ENCODE data around the gene GRIK5.

The GRIK5 gene

DNA sequence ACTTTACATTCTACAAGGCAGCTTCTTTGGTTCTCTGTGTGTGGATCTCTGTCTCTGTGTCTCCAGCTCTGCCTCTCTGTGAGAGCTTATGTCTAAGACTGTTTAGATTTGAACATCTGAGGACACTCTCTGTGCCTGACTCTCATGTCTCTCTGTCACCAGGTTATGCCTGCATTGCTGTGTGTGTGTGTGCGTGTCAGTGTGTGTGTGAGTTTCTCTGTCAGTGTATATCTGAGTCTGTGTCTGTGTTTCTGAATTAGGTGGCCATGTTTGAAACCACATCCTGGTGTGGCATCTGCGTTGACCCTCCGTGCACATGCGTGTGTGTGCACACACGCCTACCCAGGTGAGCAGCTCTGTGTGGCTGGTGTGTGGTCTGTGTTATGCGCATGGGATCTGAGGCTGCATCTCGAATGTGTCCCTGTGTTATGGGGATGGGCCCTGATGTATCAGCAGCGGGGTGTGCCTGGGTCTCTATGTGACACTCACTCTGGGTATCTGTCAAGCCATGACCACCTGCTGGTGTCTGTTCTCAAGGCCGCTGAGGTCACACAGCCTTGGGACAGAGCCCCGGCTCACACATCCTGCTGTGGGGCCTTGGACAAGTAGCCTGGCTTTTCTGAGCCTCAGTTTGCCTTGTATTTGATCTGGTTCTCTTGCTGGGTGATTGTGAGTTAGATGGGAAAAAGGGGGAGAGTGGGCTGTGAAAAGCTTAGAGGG, 82.7 kb downstream of the GRIK5 start:
- Histone ChIP-seq H2AFZ (ENCODE audit: low read length) (no peak overlapping the region), H4K20me1 (ENCODE audit: insufficient read depth, low read length) (no peaks in the 10 kb centered on the region), H3K4me1 (ENCODE audit: insufficient read depth, low read length, severe bottlenecking) (no peaks in the 10 kb centered on the region), H3K27ac (ENCODE audit: low read depth, low read length, poor library complexity, severe bottlenecking) (no peak overlapping the region), H3K9ac (ENCODE audit: low read length) (no peak overlapping the region), H3K9me3 (ENCODE audit: low read length) (no peaks in the 10 kb centered on the region), H3F3A (ENCODE audit: insufficient read depth, low read length) (no peaks in the 10 kb centered on the region), H3K36me3 (ENCODE audit: insufficient read depth, low read length) (peaks cover 33% of the 10 kb centered on the region), H3K79me2 (ENCODE audit: insufficient read depth, low read length) (no peaks in the 10 kb centered on the region), H3K4me3 (ENCODE audit: low read depth, low read length, poor library complexity, severe bottlenecking) (no peak overlapping the region), H3K9me2 (ENCODE audit: low read depth, low read length) (no peaks in the 10 kb centered on the region), H3K27me3 (ENCODE audit: insufficient read depth, low read length) (no peaks in the 10 kb centered on the region), H3K4me2 (ENCODE audit: low read length) (no peak overlapping the region)
- no peak for TF ChIP-seq EZH2 (IDR thresholded peaks at IDR 0.05; ENCODE audit: borderline replicate concordance, low read length)
- TF ChIP-seq, protein P1, sequence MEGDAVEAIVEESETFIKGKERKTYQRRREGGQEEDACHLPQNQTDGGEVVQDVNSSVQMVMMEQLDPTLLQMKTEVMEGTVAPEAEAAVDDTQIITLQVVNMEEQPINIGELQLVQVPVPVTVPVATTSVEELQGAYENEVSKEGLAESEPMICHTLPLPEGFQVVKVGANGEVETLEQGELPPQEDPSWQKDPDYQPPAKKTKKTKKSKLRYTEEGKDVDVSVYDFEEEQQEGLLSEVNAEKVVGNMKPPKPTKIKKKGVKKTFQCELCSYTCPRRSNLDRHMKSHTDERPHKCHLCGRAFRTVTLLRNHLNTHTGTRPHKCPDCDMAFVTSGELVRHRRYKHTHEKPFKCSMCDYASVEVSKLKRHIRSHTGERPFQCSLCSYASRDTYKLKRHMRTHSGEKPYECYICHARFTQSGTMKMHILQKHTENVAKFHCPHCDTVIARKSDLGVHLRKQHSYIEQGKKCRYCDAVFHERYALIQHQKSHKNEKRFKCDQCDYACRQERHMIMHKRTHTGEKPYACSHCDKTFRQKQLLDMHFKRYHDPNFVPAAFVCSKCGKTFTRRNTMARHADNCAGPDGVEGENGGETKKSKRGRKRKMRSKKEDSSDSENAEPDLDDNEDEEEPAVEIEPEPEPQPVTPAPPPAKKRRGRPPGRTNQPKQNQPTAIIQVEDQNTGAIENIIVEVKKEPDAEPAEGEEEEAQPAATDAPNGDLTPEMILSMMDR (IDR thresholded peaks at IDR 0.05; ENCODE audit: low read length): no peak

DNA sequence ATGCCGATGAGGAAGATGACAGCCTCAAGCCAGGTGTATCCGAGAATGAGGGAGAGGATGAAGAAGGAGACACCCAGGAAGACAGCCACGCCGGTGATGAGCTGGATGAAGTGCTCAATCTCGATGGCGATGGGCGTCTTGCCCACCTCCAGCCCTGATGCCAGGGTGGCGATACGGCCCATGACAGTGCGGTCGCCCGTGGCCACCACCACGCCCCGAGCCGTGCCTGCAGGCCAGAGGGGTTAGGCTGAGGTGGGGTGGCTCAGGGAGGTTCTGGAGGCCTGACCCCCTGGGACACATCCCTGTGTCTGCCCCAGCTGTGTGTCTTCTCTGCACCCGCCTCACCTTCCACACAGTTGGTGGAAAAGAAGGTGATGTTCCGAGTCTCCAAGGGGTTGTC, 85.0 kb downstream of the GRIK5 start:
- Histone ChIP-seq H3K4me3 (ENCODE audit: low read depth, low read length, poor library complexity, severe bottlenecking) (no peak overlapping the region), H4K20me1 (ENCODE audit: insufficient read depth, low read length) (no peaks in the 10 kb centered on the region), H3K36me3 (ENCODE audit: insufficient read depth, low read length) (peaks cover 51% of the 10 kb centered on the region), H3K9me3 (ENCODE audit: low read length) (no peaks in the 10 kb centered on the region), H3K4me1 (ENCODE audit: insufficient read depth, low read length, severe bottlenecking) (no peaks in the 10 kb centered on the region), H3K9me2 (ENCODE audit: low read depth, low read length) (no peaks in the 10 kb centered on the region), H3K27me3 (ENCODE audit: insufficient read depth, low read length) (no peaks in the 10 kb centered on the region), H3K9ac (ENCODE audit: low read length) (no peak overlapping the region), H2AFZ (ENCODE audit: low read length) (no peak overlapping the region), H3K4me2 (ENCODE audit: low read length) (no peak overlapping the region), H3F3A (ENCODE audit: insufficient read depth, low read length) (no peaks in the 10 kb centered on the region), H3K79me2 (ENCODE audit: insufficient read depth, low read length) (no peaks in the 10 kb centered on the region), H3K27ac (ENCODE audit: low read depth, low read length, poor library complexity, severe bottlenecking) (no peak overlapping the region)
- TF ChIP-seq, protein P1 (IDR thresholded peaks at IDR 0.05; ENCODE audit: low read length): no peak
- TF ChIP-seq EZH2 (IDR thresholded peaks at IDR 0.05; ENCODE audit: borderline replicate concordance, low read length): no peak

DNA sequence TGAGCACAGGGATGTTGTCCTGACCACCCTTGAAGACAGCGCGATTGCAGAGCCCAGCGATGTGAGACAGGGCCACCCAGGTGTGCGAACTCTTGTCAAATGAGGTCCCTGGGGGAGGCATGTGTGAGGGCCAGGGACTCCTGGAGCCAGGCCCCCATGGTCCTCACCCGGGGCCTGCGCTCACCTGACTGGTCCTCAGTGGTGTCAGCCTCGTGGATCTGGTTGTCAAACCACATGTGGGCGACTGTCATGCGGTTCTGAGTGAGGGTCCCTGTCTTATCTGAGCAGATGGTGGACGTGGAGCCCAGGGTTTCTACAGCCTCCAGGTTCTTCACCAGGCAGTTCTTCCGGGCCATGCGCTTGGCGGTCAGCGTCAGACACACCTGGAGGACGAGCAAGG, 88.3 kb downstream of the GRIK5 start:
- no peak overlapping the region for H3K9ac ChIP-seq (ENCODE audit: low read length)
- H3F3A ChIP-seq (ENCODE audit: insufficient read depth, low read length): no peaks in the 10 kb centered on the region
- no peaks in the 10 kb centered on the region for H3K79me2 ChIP-seq (ENCODE audit: insufficient read depth, low read length)
- H2AFZ ChIP-seq (ENCODE audit: low read length): no peak overlapping the region
- TF ChIP-seq, protein P1 (IDR thresholded peaks at IDR 0.05; ENCODE audit: low read length): no peak
- TF ChIP-seq EZH2 (IDR thresholded peaks at IDR 0.05; ENCODE audit: borderline replicate concordance, low read length): no peak
- H3K27ac ChIP-seq (ENCODE audit: low read depth, low read length, poor library complexity, severe bottlenecking): no peak overlapping the region
- H3K4me3 ChIP-seq (ENCODE audit: low read depth, low read length, poor library complexity, severe bottlenecking): no peak overlapping the region
- no peaks in the 10 kb centered on the region for H3K9me3 ChIP-seq (ENCODE audit: low read length)
- no peaks in the 10 kb centered on the region for H3K4me1 ChIP-seq (ENCODE audit: insufficient read depth, low read length, severe bottlenecking)
- H3K9me2 ChIP-seq (ENCODE audit: low read depth, low read length): no peaks in the 10 kb centered on the region
- no peaks in the 10 kb centered on the region for H4K20me1 ChIP-seq (ENCODE audit: insufficient read depth, low read length)
- H3K36me3 ChIP-seq (ENCODE audit: insufficient read depth, low read length): peaks cover 47% of the 10 kb centered on the region
- no peak overlapping the region for H3K4me2 ChIP-seq (ENCODE audit: low read length)
- no peaks in the 10 kb centered on the region for H3K27me3 ChIP-seq (ENCODE audit: insufficient read depth, low read length)

Measured in OCI-LY1 (cell line).